Measurements from ENCODE around the gene KLF7.
A peak's percentile ranks its signal among the peaks of the same experiment; 100 is the strongest.

KLF7 gene

GRCh38 chr2:207082619-207083018 lies 83.1 kb downstream of the KLF7 start:
- Mint-ChIP-seq H3K36me3 (ENCODE audit: low read depth) (peaks cover 81% of the 10 kb centered on the region), H3K27ac (no peak overlapping the region), H3K27me3 (ENCODE audit: low read depth) (no peaks in the 10 kb centered on the region), H3K4me3 (no peak overlapping the region), H3K9me3 (no peaks in the 10 kb centered on the region), H3K4me1 (peaks cover 11% of the 10 kb centered on the region)
- TF ChIP-seq, protein P1, sequence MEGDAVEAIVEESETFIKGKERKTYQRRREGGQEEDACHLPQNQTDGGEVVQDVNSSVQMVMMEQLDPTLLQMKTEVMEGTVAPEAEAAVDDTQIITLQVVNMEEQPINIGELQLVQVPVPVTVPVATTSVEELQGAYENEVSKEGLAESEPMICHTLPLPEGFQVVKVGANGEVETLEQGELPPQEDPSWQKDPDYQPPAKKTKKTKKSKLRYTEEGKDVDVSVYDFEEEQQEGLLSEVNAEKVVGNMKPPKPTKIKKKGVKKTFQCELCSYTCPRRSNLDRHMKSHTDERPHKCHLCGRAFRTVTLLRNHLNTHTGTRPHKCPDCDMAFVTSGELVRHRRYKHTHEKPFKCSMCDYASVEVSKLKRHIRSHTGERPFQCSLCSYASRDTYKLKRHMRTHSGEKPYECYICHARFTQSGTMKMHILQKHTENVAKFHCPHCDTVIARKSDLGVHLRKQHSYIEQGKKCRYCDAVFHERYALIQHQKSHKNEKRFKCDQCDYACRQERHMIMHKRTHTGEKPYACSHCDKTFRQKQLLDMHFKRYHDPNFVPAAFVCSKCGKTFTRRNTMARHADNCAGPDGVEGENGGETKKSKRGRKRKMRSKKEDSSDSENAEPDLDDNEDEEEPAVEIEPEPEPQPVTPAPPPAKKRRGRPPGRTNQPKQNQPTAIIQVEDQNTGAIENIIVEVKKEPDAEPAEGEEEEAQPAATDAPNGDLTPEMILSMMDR (IDR thresholded peaks at IDR 0.05; ENCODE audit: unreplicated experiment in 3 of 3) = no peak

DNA sequence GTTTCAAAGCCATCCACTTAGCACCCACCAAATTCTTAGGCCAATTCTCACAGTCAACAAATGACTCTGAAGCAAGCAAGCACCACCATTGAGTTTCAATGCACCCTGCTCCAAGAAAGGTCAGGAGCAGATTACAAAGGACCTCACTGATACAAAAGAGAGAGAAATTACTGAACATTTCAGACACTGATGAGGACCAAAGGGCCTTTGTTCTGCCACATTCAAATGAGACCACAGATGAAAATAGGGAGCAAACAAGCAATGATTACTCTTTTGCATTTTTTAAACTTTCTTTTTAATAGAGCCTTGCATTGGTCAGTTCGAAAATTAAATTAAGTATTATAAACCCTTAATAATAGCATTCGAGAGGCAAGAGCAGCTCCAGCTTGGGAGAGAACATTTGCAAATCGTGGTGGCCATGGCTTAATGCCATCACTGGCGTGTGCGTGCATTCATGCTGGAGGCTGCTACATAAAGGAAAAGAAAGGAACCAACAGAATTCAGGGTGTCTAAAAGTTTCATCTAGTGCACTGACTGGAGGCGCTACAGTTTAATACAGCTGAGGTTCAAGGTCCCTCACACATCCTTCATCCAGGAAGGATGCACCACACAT lies 87.5 kb downstream of the KLF7 start:
- Mint-ChIP-seq H3K4me1 (peaks cover 29% of the 10 kb centered on the region), H3K4me3 (no peak overlapping the region), H3K27me3 (ENCODE audit: low read depth) (no peaks in the 10 kb centered on the region), H3K36me3 (ENCODE audit: low read depth) (peaks cover 61% of the 10 kb centered on the region), H3K27ac (no peak overlapping the region), H3K9me3 (no peaks in the 10 kb centered on the region)
- TF ChIP-seq, protein P1 (IDR thresholded peaks at IDR 0.05; ENCODE audit: unreplicated experiment in 3 of 3) = no peak

- Mint-ChIP-seq H3K27ac (no peak overlapping the region), H3K36me3 (ENCODE audit: low read depth) (peaks cover 53% of the 10 kb centered on the region), H3K27me3 (ENCODE audit: low read depth) (no peaks in the 10 kb centered on the region), H3K4me3 (no peak overlapping the region), H3K4me1 (peaks cover 33% of the 10 kb centered on the region), H3K9me3 (no peaks in the 10 kb centered on the region)
- TF ChIP-seq, protein P1 (IDR thresholded peaks at IDR 0.05; ENCODE audit: unreplicated experiment in 3 of 3) = no peak
Observed at GRCh38 chr2:207077266-207077665, 88.5 kb downstream of the KLF7 start.

DNA sequence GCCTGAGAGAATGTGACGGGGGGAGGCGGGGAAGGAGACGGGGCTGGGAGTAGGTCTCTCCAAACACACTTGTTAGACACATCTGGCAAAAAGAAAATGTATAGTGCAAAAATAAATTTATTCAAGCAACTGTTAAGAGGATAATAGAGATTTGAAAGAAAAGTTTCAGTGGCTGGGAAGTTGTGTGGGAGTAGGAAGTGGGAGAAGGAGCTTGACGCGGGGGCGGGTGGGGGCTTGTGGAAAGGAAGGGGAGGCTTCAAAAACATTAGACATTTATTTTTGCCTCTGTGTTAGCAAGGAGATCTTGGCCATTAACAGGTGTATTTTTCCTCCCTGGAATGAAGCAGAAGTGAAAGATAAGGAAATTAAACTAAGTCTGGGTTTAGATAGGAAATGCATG lies 90.3 kb downstream of the KLF7 start:
- H3K9me3 Mint-ChIP-seq = no peaks in the 10 kb centered on the region

GRCh38 chr2:207073801-207074678 lies 91.7 kb downstream of the KLF7 start:
- Mint-ChIP-seq H3K27ac (peak overlapping the region; percentile 30 to 71 (median 40)), H3K27me3 (ENCODE audit: low read depth) (no peaks in the 10 kb centered on the region), H3K4me3 (peak overlapping the region; percentile 20 to 65 (median 40)), H3K9me3 (no peaks in the 10 kb centered on the region), H3K4me1 (peaks cover 33% of the 10 kb centered on the region), H3K36me3 (ENCODE audit: low read depth) (peaks cover 21% of the 10 kb centered on the region)
- TF ChIP-seq, protein P1 (IDR thresholded peaks at IDR 0.05; ENCODE audit: unreplicated experiment in 3 of 3) = no peak

More for the DNA sequence above, 90.3 kb downstream of the KLF7 start:
- Mint-ChIP-seq H3K4me1 (peaks cover 33% of the 10 kb centered on the region), H3K27me3 (ENCODE audit: low read depth) (no peaks in the 10 kb centered on the region), H3K4me3 (no peak overlapping the region), H3K36me3 (ENCODE audit: low read depth) (peaks cover 35% of the 10 kb centered on the region), H3K27ac (peak overlapping the region; percentile 19 to 36 (median 26))
- TF ChIP-seq, protein P1 (IDR thresholded peaks at IDR 0.05; ENCODE audit: unreplicated experiment in 3 of 3) = no peak
